Ishikawa (cell line): ENCODE measurements around the gene SLC7A6.

Source experiments
- CEBPB ChIP-seq: IDR thresholded peaks from 2 replicates; pipeline ENCODE4 v1.6.1; 2012
- CREB1 ChIP-seq: IDR thresholded peaks from 2 replicates; pipeline ENCODE4 v1.6.1; 2012; ENCODE audit warnings: low read depth
- EP300 ChIP-seq: IDR thresholded peaks from 2 replicates; pipeline ENCODE4 v1.6.1; 2012; ENCODE audit warnings: borderline replicate concordance
- FOXM1 ChIP-seq: IDR thresholded peaks from 2 replicates; pipeline ENCODE4 v1.6.1; 2012; ENCODE audit warnings: low read depth, borderline replicate concordance
- NFIC ChIP-seq: IDR thresholded peaks from 2 replicates; pipeline ENCODE4 v1.6.1; 2012
- YY1 ChIP-seq: IDR thresholded peaks from 2 replicates; pipeline ENCODE4 v1.6.1; 2012; ENCODE audit warnings: low read depth
- TF ChIP-seq, protein P1 (sequence below): IDR thresholded peaks from 2 replicates; pipeline ENCODE4 v1.6.1; 2012; ENCODE audit warnings: low read depth, mild to moderate bottlenecking

DNA sequence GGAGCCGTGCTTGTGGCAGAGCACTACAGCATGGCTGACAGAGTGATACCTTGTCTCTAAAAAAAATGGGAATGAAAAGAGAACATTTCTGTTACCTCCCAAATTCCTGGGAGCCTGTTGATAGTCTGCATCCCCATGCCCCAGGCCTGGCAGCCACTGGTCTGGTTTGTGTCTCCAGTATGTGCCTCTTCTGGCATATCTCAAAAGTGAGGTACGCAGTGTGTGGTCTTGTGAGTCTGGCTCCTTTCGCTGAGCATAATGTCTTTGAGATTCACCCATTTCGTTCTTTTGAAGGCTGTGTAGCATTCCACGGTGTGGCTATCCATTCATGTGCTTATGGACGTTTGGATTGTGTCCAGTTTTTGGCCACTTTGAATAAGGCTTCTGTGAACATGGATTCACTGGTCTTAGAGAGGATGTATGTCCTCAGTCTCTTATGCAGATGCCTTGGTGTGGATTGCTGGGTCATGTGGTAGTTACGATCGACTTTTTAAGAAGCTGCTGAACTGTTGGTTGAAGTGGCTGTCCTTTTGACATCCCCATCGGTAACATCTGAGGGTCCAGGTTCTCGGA, 85.6 kb downstream of the SLC7A6 start:
- TF ChIP-seq CEBPB (no peak), NFIC (no peak), FOXM1 (no peak), YY1 (no peak), EP300 (no peak), CREB1 (no peak)
- TF ChIP-seq, protein P1, sequence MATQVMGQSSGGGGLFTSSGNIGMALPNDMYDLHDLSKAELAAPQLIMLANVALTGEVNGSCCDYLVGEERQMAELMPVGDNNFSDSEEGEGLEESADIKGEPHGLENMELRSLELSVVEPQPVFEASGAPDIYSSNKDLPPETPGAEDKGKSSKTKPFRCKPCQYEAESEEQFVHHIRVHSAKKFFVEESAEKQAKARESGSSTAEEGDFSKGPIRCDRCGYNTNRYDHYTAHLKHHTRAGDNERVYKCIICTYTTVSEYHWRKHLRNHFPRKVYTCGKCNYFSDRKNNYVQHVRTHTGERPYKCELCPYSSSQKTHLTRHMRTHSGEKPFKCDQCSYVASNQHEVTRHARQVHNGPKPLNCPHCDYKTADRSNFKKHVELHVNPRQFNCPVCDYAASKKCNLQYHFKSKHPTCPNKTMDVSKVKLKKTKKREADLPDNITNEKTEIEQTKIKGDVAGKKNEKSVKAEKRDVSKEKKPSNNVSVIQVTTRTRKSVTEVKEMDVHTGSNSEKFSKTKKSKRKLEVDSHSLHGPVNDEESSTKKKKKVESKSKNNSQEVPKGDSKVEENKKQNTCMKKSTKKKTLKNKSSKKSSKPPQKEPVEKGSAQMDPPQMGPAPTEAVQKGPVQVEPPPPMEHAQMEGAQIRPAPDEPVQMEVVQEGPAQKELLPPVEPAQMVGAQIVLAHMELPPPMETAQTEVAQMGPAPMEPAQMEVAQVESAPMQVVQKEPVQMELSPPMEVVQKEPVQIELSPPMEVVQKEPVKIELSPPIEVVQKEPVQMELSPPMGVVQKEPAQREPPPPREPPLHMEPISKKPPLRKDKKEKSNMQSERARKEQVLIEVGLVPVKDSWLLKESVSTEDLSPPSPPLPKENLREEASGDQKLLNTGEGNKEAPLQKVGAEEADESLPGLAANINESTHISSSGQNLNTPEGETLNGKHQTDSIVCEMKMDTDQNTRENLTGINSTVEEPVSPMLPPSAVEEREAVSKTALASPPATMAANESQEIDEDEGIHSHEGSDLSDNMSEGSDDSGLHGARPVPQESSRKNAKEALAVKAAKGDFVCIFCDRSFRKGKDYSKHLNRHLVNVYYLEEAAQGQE = no peak
